Measurements from ENCODE around the gene RGS9BP. TPM values are rescaled to one million over a fixed set of nuclear protein-coding genes. Genes with fewer than 3 reads are reported as not detected.
"Not testable (repeated sequence)": the region's sequence is repeated elsewhere in the genome, so short reads cannot be mapped to it uniquely, and the experiment has no call there.

Gene RGS9BP
- total RNA-seq, 1 experiment from 2014 or later: 0.85 TPM

DNA sequence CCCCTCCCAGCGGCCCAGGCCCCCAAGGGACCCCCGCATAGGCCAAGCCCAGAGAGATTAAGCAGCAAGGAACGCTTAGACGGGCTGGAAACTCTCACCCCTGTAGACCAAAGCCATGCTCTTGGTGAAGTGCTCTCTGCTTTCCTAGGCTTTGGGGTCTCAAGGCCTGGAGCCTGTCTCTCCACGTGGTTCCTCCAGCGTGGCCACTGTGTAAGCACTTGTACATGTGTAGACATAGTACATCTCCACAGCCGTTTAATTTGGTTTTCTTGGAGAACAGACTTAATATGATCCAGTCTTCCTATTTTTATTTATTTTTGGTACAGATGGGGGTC is 17.0 kb downstream of the RGS9BP start:
- peaks cover 57% of the 10 kb centered on the region for H3K79me2 ChIP-seq (ENCODE audit: low read depth)
- no peak for DNase-seq
- no TSS peak for BruUV-seq (replicated peaks)
- peak overlapping the region; percentile 68; the same call in 1 of the 2 replicates for H3K27ac ChIP-seq
- H3K27me3 ChIP-seq (ENCODE audit: insufficient read depth, low read depth): no peaks in the 10 kb centered on the region
- peak overlapping the region; percentile 86 for H2AFZ ChIP-seq
- H3F3A ChIP-seq (ENCODE audit: insufficient read depth, low read depth): peaks cover 17% of the 10 kb centered on the region; the same call in 1 of the 2 replicates
- no peak for TF ChIP-seq CTCF (conservative IDR thresholded peaks at IDR 0.05)
- TF ChIP-seq EZH2 (IDR thresholded peaks at IDR 0.05; ENCODE audit: low read depth): no peak
- H3K9me3 ChIP-seq (ENCODE audit: insufficient read depth, low read depth): no peaks in the 10 kb centered on the region
- peaks cover 21% of the 10 kb centered on the region for H4K20me1 ChIP-seq (ENCODE audit: insufficient read depth)
- POLR2A ChIA-PET (ENCODE audit: unreplicated experiment): no interaction called here
- H3K4me3 ChIP-seq: peak overlapping the region; percentile 85
- H3K9me2 ChIP-seq (ENCODE audit: insufficient read depth): no peaks in the 10 kb centered on the region
- intact Hi-C loops (cut with micrococcal nuclease; ENCODE audit: unreplicated experiment): loop anchor here (1.0 to 10.0 kb wide), 3 partner anchors 17 to 482 kb away; partner anchors contain the start of genes ANKRD27, CEP89, FAAP24 and RGS9BP
- peak overlapping the region; percentile 88 for H3K4me2 ChIP-seq
- CTCF ChIA-PET: no interaction called here
- H3K4me1 ChIP-seq (replicated peaks; ENCODE audit: insufficient read depth): peaks cover 35% of the 10 kb centered on the region
- H3K36me3 ChIP-seq (ENCODE audit: low read depth): peaks cover 4% of the 10 kb centered on the region; the same call in 1 of the 2 replicates

- peak; percentile 15 to 66 for DNase-seq
- CTCF ChIA-PET: not testable (repeated sequence)
- BruUV-seq (replicated peaks): TSS peak; percentile 56
These were observed 17.8 kb downstream of the RGS9BP start for GRCh38 chr19:32693151-32694108.

DNA sequence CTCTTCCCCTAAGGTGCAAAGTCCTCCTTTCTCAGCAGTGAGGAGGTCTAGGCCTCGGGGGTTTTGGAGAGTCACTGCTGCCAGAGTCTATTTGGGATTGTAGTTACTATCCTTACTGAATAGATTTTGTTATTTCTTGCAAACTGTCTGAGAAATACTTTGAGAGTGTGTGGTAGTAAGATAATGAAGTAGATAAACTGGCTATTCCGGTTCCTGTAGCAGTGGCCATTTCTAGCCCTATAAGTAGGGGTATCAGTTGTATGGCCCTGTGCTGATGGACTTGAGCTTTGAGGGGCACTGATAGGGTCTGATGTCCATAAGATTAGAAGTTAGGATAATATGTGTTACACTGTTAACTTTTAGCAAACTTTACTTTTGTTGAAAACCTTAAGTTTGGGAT is 18.7 kb downstream of the RGS9BP start:
- peak overlapping the region; percentile 85 for H3K4me3 ChIP-seq
- peaks cover 68% of the 10 kb centered on the region for H3K79me2 ChIP-seq (ENCODE audit: low read depth)
- H4K20me1 ChIP-seq (ENCODE audit: insufficient read depth): peaks cover 21% of the 10 kb centered on the region
- H2AFZ ChIP-seq; H3K9me3 ChIP-seq (ENCODE audit: insufficient read depth, low read depth); BruUV-seq (replicated peaks); H3K36me3 ChIP-seq (ENCODE audit: low read depth); CTCF ChIA-PET; H3K27me3 ChIP-seq (ENCODE audit: insufficient read depth, low read depth); H3K9me2 ChIP-seq (ENCODE audit: insufficient read depth); POLR2A ChIA-PET (ENCODE audit: unreplicated experiment): not testable (repeated sequence)
- peak overlapping the region; percentile 68 for H3K27ac ChIP-seq
- peak in 1 of 2 experiments; percentile 68 for DNase-seq
- intact Hi-C loops (cut with micrococcal nuclease; ENCODE audit: unreplicated experiment): loop anchor here (5.0 to 10.0 kb wide), 2 partner anchors 278 to 480 kb away; partner anchors contain the start of genes CEP89 and FAAP24
- peaks cover 17% of the 10 kb centered on the region; the same call in 1 of the 2 replicates for H3F3A ChIP-seq (ENCODE audit: insufficient read depth, low read depth)
- H3K4me2 ChIP-seq: peak overlapping the region; percentile 88
- peaks cover 35% of the 10 kb centered on the region for H3K4me1 ChIP-seq (replicated peaks; ENCODE audit: insufficient read depth)

More at GRCh38 chr19:32693151-32694108, 17.8 kb downstream of the RGS9BP start:
- Histone ChIP-seq H3F3A (ENCODE audit: insufficient read depth, low read depth) (peaks cover 17% of the 10 kb centered on the region; the same call in 1 of the 2 replicates), H4K20me1 (ENCODE audit: insufficient read depth) (peaks cover 21% of the 10 kb centered on the region), H2AFZ (peak overlapping the region; percentile 86; the same call in 1 of the 2 replicates), H3K4me3 (peak overlapping the region; percentile 85), H3K27ac (peak overlapping the region; percentile 68), H3K4me1 (replicated peaks; ENCODE audit: insufficient read depth) (peaks cover 35% of the 10 kb centered on the region), H3K4me2 (peak overlapping the region; percentile 88), H3K79me2 (ENCODE audit: low read depth) (peaks cover 65% of the 10 kb centered on the region)
- H3K9me2 ChIP-seq (ENCODE audit: insufficient read depth); H3K27me3 ChIP-seq (ENCODE audit: insufficient read depth, low read depth); H3K36me3 ChIP-seq (ENCODE audit: low read depth); H3K9me3 ChIP-seq (ENCODE audit: insufficient read depth, low read depth); POLR2A ChIA-PET (ENCODE audit: unreplicated experiment): not testable (repeated sequence)
- intact Hi-C loops (cut with micrococcal nuclease; ENCODE audit: unreplicated experiment): loop anchor here (5.0 to 10.0 kb wide), 2 partner anchors 279 to 481 kb away; partner anchors contain the start of genes CEP89 and FAAP24

DNA sequence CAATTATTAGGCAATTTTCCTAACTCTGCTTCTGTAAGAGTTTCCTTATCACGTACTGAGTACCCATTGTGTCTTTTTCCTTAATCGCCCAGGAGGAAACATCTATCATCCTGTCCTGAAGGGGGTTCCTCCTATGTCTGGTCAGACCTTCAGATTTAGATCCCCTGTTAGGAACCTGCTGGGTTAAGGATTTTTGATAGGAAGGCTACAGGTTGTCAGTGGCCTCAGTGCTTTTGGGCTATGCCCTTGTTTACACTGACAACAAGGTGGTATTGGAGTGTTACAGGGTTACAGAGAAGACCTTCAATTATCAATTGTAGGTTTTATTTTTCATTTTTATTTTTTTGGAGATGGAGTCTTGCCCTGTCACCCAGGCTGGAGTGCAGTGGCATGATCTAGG is 19.2 kb downstream of the RGS9BP start:
- H3K9me3 ChIP-seq (ENCODE audit: insufficient read depth, low read depth); H2AFZ ChIP-seq; H3K9me2 ChIP-seq (ENCODE audit: insufficient read depth); BruUV-seq (replicated peaks); POLR2A ChIA-PET (ENCODE audit: unreplicated experiment); H3K27ac ChIP-seq; CTCF ChIA-PET; DNase-seq; H3K27me3 ChIP-seq (ENCODE audit: insufficient read depth, low read depth): not testable (repeated sequence)
- peaks cover 73% of the 10 kb centered on the region for H3K79me2 ChIP-seq (ENCODE audit: low read depth)
- peaks cover 35% of the 10 kb centered on the region for H3K4me1 ChIP-seq (replicated peaks; ENCODE audit: insufficient read depth)
- peaks cover 21% of the 10 kb centered on the region for H4K20me1 ChIP-seq (ENCODE audit: insufficient read depth)
- H3K4me3 ChIP-seq: peak overlapping the region; percentile 85; the same call in 1 of the 2 replicates
- H3F3A ChIP-seq (ENCODE audit: insufficient read depth, low read depth): peaks cover 17% of the 10 kb centered on the region; the same call in 1 of the 2 replicates
- intact Hi-C loops (cut with micrococcal nuclease; ENCODE audit: unreplicated experiment): loop anchor here (5.0 to 10.0 kb wide), 2 partner anchors 277 to 480 kb away; partner anchors contain the start of genes CEP89 and FAAP24
- peak overlapping the region; percentile 88 for H3K4me2 ChIP-seq
- H3K36me3 ChIP-seq (ENCODE audit: low read depth): peaks cover 14% of the 10 kb centered on the region

DNA sequence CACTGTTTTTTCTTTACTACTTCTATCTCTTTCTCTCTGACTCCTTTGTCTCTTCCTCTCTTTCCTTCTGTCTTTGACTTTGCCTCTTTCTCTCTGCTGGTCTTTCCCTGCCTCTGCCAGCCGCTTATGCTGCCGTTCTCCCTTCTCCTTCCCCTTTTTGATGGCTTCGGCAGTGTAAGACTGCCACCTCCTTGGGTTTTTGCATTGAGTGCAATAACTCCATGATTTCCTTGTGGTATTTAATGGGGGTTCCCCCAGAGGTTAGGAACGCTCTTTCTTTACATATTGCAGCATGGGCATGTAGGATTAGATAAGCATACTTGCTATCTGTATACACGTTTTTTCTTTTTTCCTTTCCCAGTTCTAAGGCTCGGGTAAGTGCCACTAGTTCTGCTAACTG is 19.9 kb downstream of the RGS9BP start:
- H2AFZ ChIP-seq; DNase-seq; H3K27me3 ChIP-seq (ENCODE audit: insufficient read depth, low read depth); H3K9me3 ChIP-seq (ENCODE audit: insufficient read depth, low read depth); POLR2A ChIA-PET (ENCODE audit: unreplicated experiment); H3K4me3 ChIP-seq; H3K9me2 ChIP-seq (ENCODE audit: insufficient read depth); CTCF ChIA-PET; H3K4me2 ChIP-seq; BruUV-seq (replicated peaks); H3K27ac ChIP-seq: not testable (repeated sequence)
- peaks cover 31% of the 10 kb centered on the region for H3K4me1 ChIP-seq (replicated peaks; ENCODE audit: insufficient read depth)
- peaks cover 80% of the 10 kb centered on the region for H3K79me2 ChIP-seq (ENCODE audit: low read depth)
- H3F3A ChIP-seq (ENCODE audit: insufficient read depth, low read depth): peaks cover 21% of the 10 kb centered on the region; the same call in 1 of the 2 replicates
- intact Hi-C loops (cut with micrococcal nuclease; ENCODE audit: unreplicated experiment): loop anchor here (10.0 kb wide), 1 partner anchor 479 kb away; no protein-coding TSS in a partner anchor
- H3K36me3 ChIP-seq (ENCODE audit: low read depth): peaks cover 18% of the 10 kb centered on the region
- H4K20me1 ChIP-seq (ENCODE audit: insufficient read depth): peaks cover 21% of the 10 kb centered on the region

- H3K27me3 ChIP-seq (ENCODE audit: insufficient read depth, low read depth); H3K9me3 ChIP-seq (ENCODE audit: insufficient read depth, low read depth); H2AFZ ChIP-seq; DNase-seq; H3K9me2 ChIP-seq (ENCODE audit: insufficient read depth); BruUV-seq (replicated peaks); H3K4me3 ChIP-seq; H3K4me2 ChIP-seq; H3K27ac ChIP-seq; POLR2A ChIA-PET (ENCODE audit: unreplicated experiment): not testable (repeated sequence)
- Histone ChIP-seq H3F3A (ENCODE audit: insufficient read depth, low read depth) (peaks cover 28% of the 10 kb centered on the region; the same call in 1 of the 2 replicates), H3K79me2 (ENCODE audit: low read depth) (peaks cover 93% of the 10 kb centered on the region), H3K36me3 (ENCODE audit: low read depth) (peaks cover 23% of the 10 kb centered on the region), H4K20me1 (ENCODE audit: insufficient read depth) (peaks cover 21% of the 10 kb centered on the region), H3K4me1 (replicated peaks; ENCODE audit: insufficient read depth) (peaks cover 28% of the 10 kb centered on the region)
- intact Hi-C loops (cut with micrococcal nuclease; ENCODE audit: unreplicated experiment): loop anchor here (10.0 kb wide), 1 partner anchor 478 kb away; no protein-coding TSS in a partner anchor
- CTCF ChIA-PET: interaction anchor here (0.6 kb wide), 1 partner anchor 276 kb away, joined by 3 read pairs; the partner anchor contains the start of gene FAAP24
These were observed 21.1 kb downstream of the RGS9BP start for GRCh38 chr19:32696771-32697170.
